Ishikawa (cell line): Measurements from ENCODE around the gene PTPRD.

Experiments used
- CEBPB ChIP-seq: IDR thresholded peaks from 2 replicates; pipeline ENCODE4 v1.6.1; 2012
- CREB1 ChIP-seq: IDR thresholded peaks from 2 replicates; pipeline ENCODE4 v1.6.1; 2012; ENCODE audit warnings: low read depth
- EGR1 ChIP-seq: IDR thresholded peaks from 2 replicates; pipeline ENCODE4 v1.6.1; 2012
- EP300 ChIP-seq: IDR thresholded peaks from 2 replicates; pipeline ENCODE4 v1.6.1; 2012; ENCODE audit warnings: borderline replicate concordance
- FOXM1 ChIP-seq: IDR thresholded peaks from 2 replicates; pipeline ENCODE4 v1.6.1; 2012; ENCODE audit warnings: low read depth, borderline replicate concordance
- MAX ChIP-seq: IDR thresholded peaks from 2 replicates; pipeline ENCODE4 v1.6.1; 2012
- NFIC ChIP-seq: IDR thresholded peaks from 2 replicates; pipeline ENCODE4 v1.6.1; 2012
- RAD21 ChIP-seq: IDR thresholded peaks from 2 replicates; pipeline ENCODE4 v1.6.1; 2012; ENCODE audit warnings: low read depth
- REST ChIP-seq: IDR thresholded peaks from 2 replicates; pipeline ENCODE4 v1.6.1; 2012; ENCODE audit warnings: low read depth, mild to moderate bottlenecking
- TAF1 ChIP-seq: IDR thresholded peaks from 2 replicates; pipeline ENCODE4 v1.6.1; 2012; ENCODE audit warnings: low read depth, mild to moderate bottlenecking
- TCF12 ChIP-seq: IDR thresholded peaks from 2 replicates; pipeline ENCODE4 v1.6.1; 2012; ENCODE audit warnings: low read depth
- TEAD4 ChIP-seq: IDR thresholded peaks from 2 replicates; pipeline ENCODE4 v1.6.1; 2012
- USF1 ChIP-seq: IDR thresholded peaks from 2 replicates; pipeline ENCODE4 v1.6.1; 2012
- YY1 ChIP-seq: IDR thresholded peaks from 2 replicates; pipeline ENCODE4 v1.6.1; 2012; ENCODE audit warnings: low read depth
- ZBTB7A ChIP-seq: IDR thresholded peaks from 2 replicates; pipeline ENCODE4 v1.6.1; 2012; ENCODE audit warnings: low read depth

Gene PTPRD

GRCh38 chr9:9719373-9720112 lies 893.3 kb downstream of the PTPRD start:
- TF ChIP-seq EP300 (no peak), TCF12 (no peak), USF1 (no peak), CREB1 (no peak), NFIC (no peak), FOXM1 (no peak), REST (no peak), RAD21 (no peak), CEBPB (no peak), YY1 (no peak), MAX (no peak), ZBTB7A (no peak), EGR1 (no peak), TAF1 (no peak), TEAD4 (no peak)

- TF ChIP-seq NFIC (no peak), MAX (no peak), EP300 (no peak), EGR1 (no peak), TAF1 (no peak), CREB1 (no peak), CEBPB (no peak), RAD21 (no peak), ZBTB7A (no peak), TCF12 (no peak), USF1 (no peak), YY1 (no peak), REST (no peak)
Measured at GRCh38 chr9:9718691-9719090, 894.1 kb downstream of the PTPRD start.

- TF ChIP-seq FOXM1 (no peak), USF1 (no peak), RAD21 (no peak), TAF1 (no peak)
Measured at GRCh38 chr9:9679433-9679832, 933.4 kb downstream of the PTPRD start.

- TF ChIP-seq ZBTB7A = no peak
- TF ChIP-seq YY1 = no peak
- no peak for TF ChIP-seq RAD21
- TF ChIP-seq CEBPB = no peak
- no peak for TF ChIP-seq CREB1
- no peak for TF ChIP-seq NFIC
- no peak for TF ChIP-seq MAX
- TF ChIP-seq REST = no peak
- TF ChIP-seq EP300 = no peak
- no peak for TF ChIP-seq EGR1
- TF ChIP-seq TEAD4 = no peak
- no peak for TF ChIP-seq TCF12
- TF ChIP-seq USF1 = no peak
- TF ChIP-seq FOXM1 = no peak
- TF ChIP-seq TAF1 = no peak
Measured at GRCh38 chr9:9674461-9674860, 938.3 kb downstream of the PTPRD start.
